ENCODE data around the gene BARX2.
"Not testable (repeated sequence)": the region's sequence is repeated elsewhere in the genome, so short reads cannot be mapped to it uniquely, and the experiment has no call there.

Gene BARX2, protein sequence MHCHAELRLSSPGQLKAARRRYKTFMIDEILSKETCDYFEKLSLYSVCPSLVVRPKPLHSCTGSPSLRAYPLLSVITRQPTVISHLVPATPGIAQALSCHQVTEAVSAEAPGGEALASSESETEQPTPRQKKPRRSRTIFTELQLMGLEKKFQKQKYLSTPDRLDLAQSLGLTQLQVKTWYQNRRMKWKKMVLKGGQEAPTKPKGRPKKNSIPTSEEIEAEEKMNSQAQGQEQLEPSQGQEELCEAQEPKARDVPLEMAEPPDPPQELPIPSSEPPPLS

DNA sequence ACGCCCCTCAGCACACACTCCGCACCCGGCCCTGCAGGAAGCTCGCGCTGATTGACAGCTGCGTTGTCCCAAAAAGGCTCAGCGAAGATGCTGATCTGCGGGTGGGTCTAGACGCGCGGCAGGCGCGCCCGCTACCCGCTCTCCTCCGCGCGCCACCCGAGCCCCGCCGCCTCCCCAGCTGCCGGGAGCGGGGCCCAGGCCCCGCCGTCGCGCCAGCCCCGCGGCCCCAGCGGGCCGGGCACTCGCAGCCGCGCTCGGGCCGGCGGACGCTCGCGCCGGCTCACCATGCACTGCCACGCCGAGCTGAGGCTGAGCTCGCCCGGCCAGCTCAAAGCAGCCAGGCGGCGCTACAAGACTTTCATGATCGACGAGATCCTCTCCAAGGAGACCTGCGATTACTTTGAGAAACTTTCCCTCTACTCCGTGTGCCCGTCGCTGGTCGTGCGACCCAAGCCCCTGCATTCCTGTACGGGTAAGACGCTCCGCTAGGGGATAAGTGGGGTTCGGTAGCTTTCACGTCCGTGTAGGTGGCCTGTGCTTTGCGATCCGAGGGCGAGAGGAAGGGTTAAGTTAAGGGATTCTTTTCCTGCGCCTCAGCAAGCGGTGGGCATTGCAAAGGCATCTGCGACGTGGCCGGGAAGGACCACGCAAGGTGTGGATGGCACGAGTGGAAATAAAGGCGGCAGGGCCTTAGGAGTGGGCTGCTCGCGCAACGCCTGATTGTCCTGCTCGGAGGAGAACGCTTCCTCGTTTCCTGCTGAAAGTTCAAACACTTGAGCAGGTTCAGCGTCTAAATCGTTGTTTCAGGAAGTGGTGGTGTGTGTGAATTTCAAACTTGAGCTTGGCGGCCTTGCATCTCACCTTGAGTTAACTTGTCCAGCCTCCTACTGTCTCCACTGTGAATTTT is at the start of gene BARX2:
BARX2 (plus strand) TSS at position 98 of the 907 bp plus-strand sequence; CDS start at position 286, 188 bp downstream.
- DNase-seq = no peak

DNA sequence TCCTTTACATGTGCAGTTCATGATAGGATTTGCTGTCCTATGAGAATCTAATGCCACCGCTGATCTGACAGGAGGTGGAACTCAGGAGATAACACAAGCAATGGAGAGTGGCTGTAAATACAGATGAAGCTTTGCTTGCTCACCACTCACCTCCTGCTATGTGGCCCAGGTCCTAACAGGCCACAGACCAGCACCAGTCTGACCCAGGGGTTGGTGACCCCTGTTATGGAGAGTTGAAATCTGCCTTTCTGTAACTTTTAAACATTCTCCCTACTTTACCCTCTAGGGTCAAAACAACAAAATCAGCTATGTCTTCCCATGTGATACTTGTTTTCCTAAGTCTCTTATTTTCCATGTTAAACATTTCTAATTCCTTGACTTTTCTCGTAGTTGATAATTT is 48.7 kb upstream of the BARX2 start:
- DNase-seq = no peak

DNA sequence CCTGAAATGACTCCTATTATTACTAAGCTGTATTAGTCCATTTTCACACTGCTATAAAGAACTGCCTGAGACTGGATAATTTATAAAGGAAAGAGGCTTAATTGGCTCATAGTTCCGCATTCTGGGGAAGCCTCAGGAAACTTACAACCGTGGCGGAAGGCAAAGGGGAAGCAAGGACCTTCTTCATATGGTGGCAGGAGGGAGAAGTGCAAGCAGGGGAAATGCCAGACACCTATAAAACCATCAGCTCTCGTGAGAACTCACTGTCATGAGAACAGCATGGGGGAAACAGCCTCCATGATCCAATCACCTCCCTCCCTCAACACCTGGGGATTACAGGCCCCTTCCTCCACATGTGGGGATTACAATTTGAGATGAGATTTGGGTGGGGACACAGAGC is 47.9 kb upstream of the BARX2 start:
- peak; percentile 57 to 63 for DNase-seq

DNA sequence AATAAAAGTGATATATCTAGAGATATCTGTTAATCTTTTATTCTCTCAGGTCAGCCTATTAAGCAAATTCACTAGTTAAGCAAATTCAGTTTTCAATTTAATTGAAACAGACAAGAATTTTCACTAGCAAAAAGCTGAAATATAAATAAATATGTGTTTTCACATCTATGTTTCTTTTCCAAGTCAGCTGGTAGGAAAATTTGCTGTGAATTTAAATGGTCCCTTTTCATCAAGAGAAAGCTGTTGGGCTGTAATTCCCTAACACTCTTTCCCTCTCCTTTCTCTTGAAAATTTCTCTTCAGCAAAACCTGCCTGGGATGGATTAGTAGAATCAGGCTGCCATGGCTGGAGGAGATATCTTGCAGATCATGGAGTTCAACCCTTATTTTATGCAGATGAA is 46.9 kb upstream of the BARX2 start:
- no peak for DNase-seq

DNA sequence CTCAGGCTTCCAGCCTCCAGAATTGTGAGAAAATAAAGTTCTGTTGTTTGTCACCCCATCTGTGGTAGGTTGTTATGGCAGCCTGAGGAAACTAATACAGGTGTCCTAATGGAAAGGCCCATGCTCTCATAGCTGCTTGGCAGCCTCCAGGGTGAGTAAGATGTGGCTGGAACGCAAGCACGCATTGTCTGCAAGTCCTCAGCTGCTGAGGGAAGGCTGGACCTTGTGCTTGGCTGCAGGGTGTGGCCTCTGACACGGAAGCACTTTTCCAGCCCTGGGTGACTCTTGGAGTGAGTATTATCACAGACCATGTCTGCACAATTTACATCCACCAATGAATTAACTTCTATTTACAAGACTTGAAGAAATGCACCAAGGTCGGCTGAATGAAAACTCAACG is 44.4 kb upstream of the BARX2 start:
- no peak for DNase-seq

DNA sequence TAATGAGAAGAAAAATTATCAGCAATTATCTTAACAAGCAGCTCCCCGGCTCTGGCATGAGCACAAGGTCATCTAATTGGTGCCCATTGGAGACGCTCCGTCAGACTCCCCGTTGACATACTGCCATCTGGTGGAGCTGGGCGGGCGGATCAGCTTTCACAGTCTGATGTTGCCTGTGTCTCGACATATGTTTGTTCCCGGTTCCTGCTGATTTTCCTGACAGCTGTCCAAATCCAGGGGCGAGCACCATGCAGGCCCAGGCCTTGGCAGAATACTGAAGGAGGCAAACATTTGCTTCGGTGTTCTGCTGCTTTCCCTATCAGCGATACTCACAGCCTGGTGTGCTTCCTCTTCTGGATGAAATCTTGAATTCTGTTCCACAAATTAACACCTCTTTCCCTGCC is 43.8 kb upstream of the BARX2 start:
- peak; percentile 52 for DNase-seq

DNA sequence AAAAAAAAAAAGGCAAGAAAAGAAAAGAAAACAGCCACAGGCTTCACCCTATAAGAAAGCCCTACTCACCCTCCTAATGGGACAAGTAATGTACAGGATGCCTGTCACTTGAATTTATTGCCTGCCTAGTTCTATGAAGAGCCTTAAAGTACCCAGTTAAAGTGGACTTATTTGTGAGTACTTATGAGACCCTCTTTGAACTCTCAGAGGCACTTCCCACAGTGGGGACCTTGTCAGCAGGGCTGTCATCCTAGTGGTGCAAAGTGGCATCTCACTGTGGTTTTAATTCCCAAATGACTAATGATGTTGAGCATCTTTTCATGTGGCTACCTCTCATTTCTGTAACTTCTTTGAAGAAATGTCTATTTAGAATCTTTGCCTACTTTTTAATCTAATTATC is 41.8 kb upstream of the BARX2 start:
- DNase-seq = no peak

DNA sequence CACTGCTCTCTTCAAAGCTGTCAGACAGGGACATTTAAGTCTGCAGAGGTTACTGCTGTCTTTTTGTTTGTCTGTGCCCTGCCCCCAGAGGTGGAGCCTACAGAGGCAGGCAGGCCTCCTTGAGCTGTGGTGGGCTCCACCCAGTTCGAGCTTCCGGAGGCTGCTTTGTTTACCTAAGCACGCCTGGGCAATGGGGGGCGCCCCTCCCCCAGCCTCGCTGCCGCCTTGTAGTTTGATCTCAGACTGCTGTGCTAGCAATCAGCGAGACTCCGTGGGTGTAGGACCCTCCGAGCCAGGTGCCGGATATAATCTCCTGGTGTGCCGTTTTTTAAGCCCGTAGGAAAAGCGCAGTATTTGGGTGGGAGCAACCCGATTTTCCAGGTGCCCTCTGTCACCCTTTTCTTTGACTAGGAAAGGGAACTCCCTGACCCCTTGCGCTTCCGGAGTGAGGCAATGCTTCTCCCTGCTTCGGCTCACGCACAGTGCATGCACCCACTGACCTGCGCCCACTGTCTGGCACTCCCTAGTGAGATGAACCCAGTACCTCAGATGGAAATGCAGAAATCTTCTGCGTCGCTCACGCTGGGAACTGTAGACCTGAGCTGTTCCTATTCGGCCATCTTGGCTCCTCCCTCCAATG is 31.2 kb upstream of the BARX2 start:
- not testable (repeated sequence) for DNase-seq

DNA sequence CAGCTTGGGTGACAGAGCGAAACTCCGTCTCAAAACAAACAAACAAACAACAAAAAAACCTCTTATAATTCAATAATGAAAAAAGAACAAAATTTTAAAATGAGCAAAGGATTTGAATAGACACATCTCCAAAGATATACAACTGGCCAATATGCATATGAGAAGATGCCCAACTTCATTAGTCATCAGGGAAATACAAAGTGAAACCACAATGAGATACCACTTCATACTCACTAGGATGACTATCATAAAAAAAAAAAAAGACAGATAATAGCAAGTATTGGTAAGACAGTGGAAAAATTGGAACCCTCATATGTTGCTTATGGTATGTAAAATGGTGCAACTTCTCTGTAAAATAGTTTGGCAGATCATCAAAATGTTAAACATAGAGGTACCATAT is 28.7 kb upstream of the BARX2 start:
- no peak for DNase-seq

DNA sequence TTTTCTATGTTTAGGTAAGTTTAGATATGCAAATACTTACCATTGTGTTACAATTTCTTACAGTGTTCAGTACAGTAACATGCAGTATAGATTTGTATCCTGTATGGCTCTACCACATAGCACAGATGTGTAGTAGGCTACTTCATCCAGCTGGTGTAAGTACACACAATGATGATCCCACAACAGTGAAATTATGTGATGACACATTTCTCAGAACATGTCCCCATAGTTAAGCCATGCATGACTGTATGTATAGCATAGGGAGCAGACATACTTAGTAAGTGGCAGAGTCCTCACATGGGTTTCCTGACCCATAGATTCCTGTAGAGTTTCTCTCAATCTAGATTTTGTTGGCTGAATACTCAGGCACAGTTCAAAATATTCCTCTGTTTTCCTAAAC is 26.8 kb upstream of the BARX2 start:
- no peak for DNase-seq

DNA sequence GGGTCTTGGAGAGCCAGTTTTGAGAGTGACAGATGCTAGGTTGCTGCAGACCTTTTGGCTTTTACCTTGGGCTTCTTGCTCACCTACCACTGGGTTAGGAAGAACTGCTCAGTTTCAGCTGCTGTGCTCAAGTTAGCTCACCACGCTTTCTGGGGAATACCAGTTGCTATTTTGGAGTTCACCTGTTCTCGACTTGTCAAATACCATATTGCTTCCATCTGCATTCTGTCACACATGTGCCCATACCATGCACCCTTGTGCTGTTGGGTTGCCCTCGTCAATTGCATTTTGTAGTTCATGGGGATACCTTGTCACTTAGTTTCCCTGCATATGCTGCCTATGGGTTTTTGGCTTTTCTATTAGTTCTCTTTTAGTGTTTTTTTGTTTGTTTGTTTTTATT is 23.0 kb upstream of the BARX2 start:
- no peak for DNase-seq

DNA sequence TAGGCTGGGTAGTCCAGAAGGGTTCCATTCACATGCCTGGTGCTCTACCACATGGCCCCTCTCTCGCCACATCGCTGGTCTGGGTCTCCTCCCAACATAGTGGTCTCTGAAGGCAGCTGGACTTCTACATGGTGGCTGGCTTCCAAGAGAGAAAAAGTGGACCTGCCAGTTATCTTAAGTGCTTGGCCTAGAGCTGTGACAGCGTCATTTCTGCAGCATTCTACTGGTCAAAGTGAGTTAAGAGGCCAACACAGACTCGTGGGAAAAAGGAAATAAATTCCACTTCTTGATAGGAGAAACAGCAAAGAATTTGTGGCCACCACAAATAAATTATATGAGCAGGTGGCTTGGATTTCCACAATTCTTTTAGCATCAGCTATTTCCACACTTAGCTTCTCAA is 21.0 kb upstream of the BARX2 start:
- no peak for DNase-seq

DNA sequence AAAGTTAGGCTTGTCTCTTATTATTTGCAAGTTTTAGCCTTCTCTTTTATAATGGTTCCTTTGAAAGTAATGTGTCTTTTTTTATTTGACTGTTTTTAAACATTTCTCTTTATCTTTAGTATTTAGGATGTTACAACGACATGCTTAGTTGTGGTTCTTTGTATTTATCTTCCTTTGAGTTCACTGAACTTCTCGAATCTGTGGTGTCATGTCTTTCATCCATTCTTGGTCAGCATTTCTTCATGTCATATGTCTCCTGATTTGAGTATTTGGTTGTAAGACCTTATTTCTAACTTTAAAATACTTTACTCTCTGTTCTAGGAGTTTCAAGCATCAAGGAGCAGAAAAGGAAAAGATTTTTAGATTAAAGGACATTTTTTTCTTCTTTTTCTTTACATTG is 15.9 kb upstream of the BARX2 start:
- DNase-seq = no peak

DNA sequence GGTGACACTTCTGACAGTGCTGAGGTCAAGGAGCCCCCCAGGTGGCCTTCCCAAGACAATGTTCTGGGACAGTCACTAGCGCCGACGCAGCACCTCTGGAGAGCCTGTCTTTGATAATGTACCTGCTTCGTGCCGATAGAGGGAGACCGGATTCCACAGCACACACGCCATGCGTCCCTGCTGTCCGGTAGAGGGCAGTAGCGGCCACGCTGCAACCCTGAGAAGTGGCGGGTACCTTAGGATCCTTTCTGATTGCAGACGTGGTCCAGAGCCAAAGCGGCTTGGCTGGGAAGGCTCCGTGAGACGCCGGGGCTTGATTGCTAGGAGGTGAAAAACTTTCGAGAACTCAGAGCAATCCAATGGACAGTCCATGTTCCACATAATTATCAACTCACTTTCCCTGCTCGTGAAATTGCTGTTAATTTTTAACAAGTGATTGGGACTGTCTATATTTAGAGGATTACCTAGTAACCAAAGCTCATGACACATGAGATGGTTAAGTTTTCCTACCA is 11.4 kb upstream of the BARX2 start:
- peak; percentile 77 to 84 for DNase-seq

DNA sequence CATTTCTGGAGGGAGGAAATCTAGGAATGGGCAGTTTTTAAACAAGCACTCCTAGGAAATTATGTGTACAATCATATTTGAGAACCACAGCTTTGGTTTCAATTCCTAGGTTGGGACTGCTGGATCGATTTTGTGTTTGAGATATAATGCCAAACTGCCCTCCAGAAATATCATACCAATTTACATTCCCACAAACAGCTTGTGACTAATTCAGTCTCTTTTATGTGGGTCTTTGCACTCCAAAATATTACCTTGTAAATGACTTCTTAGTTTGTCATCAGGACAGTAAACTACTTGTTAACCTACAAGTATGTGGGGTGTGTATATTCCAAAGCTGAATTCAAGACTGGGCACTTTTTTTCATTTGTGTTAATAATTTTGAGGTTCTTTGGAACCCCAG is 9.8 kb upstream of the BARX2 start:
- DNase-seq = no peak

DNA sequence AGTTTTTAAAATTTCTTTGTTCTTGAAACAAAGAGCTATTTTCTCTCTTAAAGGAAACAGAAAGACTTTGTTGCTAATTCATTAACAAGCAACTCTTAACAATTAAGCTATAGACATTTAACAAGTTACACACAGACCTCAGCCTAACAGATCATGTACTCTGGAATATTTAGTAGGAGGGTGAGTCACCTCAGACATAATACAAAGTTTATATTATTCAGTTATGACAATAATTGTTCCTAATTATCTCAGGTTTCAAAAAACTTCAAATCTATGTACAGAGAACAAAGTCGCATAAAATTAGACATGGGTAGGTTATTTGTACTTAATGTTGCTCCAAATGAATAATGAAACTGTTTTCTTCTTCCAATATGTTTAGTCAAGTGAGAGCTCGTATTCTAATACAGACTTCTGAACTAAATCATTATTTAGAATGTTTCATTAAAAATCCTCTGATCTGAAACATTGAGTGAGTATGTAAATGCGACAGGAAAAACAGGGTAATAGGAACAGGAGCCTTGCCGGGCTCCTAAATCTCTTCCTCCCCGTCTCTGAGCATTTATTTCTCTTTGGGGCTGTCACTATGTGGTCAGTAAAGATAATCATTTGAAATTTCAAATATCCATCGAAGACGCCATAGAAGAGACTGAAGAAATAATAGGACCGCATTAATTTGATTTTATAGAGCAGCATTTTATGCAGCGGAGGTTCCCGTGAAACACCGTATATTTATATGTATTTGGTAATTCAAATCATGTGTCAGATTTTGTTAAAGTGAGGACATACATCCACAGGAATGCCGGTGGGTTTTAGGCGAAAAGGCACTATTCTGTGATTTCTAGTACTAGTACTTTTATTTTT is 8.7 kb upstream of the BARX2 start:
- DNase-seq = no peak

DNA sequence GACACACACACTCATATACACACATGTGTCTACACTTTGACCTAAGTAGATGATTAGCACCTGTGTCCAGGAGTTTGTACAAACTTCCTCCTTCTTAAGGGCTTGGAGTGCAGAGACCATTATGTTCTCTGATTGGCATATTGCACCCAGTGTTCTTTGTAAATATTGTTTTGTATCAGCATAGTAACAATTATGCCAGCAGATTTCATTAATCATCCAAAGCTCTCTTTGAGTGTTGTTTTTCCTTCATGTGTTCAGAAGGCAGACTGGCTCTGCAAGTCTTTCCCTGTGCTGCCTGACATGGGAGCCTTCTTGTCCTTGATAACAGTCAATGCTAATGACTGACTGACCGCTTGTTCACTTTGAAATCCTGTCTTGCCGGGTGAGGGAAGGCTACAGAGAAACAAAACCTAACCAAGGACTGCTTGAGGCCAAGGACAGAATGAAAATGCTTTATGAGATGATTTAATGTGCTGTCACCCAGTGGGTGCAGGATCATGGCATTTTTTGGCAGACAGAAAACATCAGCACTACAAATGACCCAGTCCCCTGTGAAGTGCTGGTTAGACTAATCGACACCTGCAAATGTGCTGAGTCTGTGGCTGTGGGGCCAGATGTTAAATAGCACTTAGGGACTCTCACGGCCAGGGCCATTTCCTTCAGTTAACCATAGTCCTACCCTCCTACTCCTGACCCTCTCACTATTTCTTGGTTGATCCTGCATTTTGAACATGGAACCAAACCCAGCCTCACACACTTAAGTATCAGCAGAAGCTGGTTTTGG is 6.6 kb upstream of the BARX2 start:
- no peak for DNase-seq

DNA sequence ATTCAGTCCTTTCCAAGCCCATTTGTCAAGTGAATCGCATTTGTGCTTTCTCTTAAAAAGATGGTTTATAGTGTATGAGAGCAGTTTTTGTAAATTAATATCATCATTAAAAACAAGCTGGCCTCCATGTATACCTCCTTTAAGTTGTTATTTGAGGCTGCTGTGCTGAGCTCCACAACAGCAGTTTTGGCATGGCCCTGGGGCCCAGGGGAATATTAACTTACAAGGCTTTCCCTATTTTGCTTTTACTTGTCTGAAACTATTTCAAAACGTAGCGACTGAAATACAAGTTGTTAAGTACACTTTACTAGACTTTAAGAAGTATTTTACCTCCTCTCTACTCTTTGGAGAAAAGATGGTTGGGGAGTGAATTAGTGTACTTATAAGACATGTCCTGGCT is 4.9 kb upstream of the BARX2 start:
- DNase-seq = no peak

DNA sequence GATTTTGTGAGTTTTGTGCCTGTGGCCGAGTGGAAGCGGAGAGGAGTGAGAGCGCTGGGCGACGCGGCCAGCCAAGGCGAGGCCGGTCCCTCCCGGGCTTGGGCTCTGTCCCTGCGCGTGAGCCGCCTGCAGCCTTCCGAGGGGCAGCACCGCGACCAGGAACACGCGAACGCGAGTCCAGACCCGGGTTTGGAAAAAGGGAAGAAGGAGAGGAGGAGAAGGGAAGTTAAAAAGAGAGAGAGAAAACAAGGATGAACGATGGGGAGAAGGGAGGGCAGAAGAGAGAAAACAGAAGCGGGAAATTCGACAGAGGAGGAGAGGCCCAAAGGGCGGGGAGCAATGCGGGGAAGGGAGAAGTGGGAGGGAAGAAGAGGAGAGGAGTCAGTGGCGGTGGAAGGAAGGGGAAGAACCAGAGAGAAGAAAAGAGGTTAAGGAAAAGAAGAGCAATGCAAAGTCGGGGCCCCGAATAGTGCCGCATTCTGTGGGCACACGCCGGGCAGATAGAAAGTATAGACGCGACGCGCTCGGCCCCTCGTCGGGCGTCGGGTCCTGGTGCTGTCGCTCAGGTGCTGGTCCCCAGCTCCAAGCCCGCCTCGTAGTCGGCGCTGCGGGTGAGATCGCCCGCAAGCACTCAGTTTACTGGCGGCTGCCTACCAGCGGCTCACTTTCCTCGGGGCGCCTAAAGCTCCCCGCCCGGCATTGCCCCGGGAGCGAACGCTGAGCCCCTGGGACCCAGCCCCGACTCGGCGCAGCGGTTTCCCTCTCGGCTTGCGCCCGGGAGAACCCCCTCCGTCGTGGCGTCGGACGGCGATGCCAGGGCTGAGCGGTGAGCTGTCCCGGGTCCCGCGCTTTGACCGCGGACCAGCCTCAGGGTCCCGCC is 2.8 kb upstream of the BARX2 start:
- no peak for DNase-seq

DNA sequence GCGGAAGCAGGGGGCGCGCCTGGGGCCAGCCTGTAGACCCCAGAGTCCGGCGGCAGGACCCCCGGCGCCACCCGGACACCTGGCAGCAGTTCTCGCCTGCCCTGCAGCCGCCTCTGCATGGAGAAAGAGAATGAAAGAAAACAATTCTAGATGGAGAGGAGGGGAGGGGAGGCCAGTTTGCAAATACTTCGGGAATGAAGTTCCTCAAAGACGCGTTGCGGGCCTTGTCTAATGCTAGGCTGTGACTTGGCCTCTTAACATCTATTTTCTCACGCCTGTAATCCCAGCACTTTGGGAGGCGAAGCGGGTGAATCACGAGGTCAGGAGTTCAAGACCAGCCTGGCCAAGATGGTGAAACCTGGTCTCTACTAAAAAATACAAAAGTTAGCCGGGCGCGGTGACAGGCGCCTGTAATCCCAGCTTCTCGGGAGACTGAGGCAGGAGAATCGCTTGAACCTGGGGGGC is 2.1 kb upstream of the BARX2 start:
- DNase-seq = no peak

Measured in AML-193 (cell line).